GM12873 (cell line): Measurements from ENCODE around the gene ARVCF.

Source experiments
- TF ChIP-seq, protein P1 (sequence below): IDR thresholded peaks from 2 replicates; pipeline ENCODE4 v1.5.1; 2012; ENCODE audit warnings: low read depth, mild to moderate bottlenecking, moderate library complexity, low read length, control low read depth; ENCODE audit not compliant: insufficient read depth; ENCODE audit errors: missing control alignments

ARVCF gene

DNA sequence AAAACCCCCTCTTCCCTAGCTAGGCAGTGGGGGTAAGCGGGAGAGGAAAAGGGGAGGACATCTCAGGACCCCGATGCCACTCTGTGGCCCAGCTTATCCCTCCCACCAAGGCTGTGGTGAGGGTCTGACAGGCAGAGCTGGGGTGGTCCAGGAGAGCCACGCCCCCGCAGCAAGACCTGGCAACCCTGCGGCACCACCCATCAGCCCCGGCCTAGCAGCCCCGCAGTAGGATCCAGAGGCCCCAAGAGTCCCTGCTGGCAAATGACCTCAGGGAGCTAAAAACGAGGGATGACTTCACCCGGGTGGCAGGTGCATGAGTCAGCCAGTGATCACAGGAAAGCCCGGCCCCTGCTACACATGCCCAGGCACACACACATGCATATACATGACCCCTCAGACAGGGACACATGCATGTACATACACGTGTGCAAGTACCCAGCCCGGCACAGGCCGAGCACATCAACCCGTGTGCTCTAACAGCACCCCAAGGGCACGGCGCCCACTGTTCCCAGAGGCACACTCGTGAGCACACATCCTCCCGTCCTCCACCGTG lies 32.3 kb downstream of the ARVCF start:
- TF ChIP-seq, protein P1, sequence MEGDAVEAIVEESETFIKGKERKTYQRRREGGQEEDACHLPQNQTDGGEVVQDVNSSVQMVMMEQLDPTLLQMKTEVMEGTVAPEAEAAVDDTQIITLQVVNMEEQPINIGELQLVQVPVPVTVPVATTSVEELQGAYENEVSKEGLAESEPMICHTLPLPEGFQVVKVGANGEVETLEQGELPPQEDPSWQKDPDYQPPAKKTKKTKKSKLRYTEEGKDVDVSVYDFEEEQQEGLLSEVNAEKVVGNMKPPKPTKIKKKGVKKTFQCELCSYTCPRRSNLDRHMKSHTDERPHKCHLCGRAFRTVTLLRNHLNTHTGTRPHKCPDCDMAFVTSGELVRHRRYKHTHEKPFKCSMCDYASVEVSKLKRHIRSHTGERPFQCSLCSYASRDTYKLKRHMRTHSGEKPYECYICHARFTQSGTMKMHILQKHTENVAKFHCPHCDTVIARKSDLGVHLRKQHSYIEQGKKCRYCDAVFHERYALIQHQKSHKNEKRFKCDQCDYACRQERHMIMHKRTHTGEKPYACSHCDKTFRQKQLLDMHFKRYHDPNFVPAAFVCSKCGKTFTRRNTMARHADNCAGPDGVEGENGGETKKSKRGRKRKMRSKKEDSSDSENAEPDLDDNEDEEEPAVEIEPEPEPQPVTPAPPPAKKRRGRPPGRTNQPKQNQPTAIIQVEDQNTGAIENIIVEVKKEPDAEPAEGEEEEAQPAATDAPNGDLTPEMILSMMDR = no peak

DNA sequence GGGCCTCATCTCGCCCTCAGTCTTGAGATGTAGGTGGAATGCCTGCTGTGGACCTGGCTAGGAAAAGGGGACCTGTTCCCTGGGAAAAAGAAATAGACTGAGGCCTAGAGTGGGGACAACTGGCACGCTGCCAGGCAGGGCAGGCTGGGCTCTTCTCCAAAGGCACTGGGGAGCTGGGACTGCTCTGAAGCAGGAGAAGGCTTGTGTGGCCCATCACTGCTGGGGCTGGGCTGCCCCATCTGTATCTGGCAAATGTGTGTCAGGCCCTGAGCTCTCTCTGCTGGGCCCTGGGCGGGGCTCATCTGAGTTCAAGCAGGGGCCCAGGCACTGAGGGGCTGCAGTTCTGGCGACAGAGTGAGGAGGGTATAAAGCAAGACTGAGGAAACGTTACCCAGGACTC lies 32.9 kb downstream of the ARVCF start:
- TF ChIP-seq, protein P1 = no peak

DNA sequence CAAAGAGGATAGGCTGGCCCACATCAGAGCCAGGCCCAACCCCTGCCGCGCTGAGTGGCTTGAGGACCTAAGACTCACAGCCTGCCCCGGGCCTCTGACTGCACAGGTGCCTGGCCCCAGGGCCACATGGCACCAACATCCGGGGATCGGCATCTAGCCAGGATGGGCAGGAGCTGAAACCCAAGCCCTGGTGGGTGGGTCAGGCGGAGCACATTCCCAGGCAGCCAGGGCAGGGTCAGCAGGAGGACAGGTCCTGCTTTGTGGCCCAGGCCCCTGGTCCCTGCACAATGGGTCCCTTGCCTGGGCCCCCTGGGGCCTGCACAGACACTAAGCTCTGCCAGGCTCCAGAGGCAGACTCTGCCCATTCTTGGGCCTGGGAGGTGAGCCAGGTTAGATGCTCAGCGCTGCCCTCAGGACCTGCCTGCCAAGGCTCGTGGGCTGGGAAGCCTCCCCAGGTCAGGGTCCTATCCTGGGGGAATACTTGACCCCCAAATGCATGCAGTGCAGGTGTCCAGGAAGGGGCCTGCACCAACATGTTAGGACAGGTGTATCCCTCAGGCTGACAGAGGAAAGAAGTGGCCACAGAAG lies 33.5 kb downstream of the ARVCF start:
- TF ChIP-seq, protein P1 = no peak

DNA sequence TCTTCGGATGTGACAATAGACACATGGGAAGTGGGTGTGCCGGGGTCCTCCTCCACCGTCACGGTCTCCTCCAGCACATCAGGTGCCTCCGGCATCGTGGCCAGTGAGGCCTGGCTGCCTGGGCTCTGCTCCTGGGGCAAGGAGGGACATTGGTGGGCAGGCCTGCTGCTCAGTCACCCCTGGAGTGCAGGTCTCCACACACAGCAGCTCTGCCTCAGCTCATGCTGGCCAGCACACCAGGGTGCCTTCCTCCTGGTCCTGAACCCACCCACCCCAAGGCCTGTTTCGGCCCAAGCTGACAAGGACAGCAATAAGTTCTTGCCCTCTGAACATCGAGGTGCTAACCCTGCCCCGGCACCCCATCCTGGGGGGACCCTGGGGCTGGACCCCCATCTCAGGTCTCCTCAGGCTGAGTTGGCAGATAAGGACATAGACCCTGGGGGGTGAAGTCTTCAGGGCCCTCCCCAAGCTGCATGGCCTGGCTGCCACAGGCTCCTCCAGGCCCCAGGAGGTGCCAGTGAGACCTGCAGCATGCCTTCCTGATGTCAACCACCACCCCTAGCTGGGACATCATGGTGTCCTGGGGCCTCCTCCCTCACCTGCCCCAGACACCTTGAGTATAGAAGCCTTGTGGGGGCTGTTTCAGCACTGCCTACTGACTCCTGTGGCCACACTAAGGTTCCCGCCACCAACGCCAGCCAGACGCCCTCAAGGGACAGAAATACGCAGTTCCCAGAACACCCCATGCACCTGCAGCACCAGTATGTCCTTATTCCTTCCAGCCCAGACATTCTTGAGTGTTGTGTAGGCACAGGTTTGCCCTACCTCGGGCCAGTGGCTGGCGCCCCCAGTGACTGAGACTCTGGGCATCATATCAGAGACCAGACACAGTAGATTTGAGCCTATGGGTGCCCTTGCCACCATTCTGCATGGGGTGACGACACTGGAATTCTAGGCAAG lies 34.4 kb downstream of the ARVCF start:
- TF ChIP-seq, protein P1 = no peak

DNA sequence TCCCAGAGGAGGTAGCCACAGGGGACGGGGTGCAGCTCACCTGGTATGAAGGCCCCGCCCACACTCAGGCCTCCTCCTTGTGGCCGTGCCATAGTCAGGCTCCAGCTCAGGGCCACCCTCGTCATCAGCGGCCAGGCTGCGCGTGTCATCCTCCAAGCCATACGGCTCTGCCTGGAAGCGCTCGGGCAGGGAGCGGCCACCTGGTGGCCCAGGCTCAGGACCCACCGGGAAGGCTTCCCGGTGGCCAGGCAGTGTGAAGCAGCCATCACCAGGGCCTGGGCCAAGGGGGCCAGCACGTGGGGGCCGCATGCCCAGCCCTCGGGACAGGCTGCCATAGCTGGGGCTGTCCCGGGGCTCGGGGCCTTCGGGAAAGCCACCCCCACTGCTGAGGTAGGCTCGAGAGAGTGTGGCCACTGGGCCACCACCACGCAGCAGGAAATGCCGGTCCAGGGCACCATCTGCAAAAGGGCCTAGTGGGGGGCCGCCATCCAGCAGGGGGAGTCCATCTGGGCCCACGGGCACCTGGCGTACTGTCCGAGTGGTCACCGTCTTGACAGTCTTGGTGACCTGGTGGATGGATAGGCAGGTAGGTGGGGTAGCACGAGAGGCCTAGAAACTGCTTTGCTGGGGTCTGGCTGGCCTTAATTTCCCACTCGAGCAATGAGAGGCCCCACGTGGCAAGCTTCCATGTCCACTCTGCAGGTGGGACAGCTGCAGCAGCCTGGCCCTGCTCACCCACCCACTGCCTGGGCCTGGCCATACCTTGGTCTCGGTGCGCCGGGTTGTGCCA lies 35.3 kb downstream of the ARVCF start:
- TF ChIP-seq, protein P1 = no peak

DNA sequence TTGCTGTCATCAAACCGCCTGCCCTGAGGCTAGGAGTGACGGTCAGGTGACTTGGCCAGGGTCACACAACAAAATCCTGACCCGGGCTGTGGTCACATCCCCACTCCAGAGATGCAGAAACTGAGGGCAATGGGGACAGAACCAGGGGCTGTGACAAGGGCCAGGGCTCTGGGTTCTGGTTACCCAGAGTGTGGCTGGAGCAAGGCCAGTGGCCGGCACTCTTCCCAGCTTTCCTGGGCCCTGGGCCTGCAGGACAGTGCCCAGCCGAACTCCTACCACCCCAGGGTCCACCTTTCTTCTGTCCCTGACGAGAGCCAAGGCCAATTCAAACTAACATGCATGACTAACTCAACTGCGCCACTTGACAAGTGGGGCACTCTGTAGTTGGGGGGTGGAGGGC lies 35.9 kb downstream of the ARVCF start:
- TF ChIP-seq, protein P1 = no peak
